ENCODE measurements around the gene RNU1-4.
"Not testable (repeated sequence)": the region's sequence is repeated elsewhere in the genome, so short reads cannot be mapped to it uniquely, and the experiment has no call there.

The RNU1-4 gene

DNA sequence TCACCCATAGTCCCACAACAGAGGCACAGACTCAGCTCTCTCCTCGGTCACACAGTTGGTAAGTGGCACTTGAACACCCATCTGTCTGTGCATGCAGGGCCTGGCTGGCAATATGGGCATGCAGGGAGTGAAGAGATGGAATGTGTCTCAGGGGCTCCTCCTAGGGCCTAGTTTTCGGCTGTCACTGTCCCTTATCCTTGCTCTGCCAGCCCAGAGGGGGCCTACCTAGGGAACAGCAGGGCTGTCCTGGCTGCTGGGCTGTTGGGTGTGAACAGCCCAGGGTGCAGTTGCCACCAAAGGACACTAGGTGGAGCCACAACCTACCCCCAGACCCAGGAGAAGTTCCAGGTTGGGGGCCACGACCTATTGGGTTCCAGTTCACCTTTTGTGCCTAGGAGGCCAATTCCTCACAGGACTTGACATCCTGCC, 30.6 kb upstream of the RNU1-4 start:
- DNase-seq, result peak in 1 of 2 donors; percentile 51

GRCh38 chr1:16710618-16711017, 29.7 kb upstream of the RNU1-4 start:
- DNase-seq, result not testable (repeated sequence)

GRCh38 chr1:16712131-16712530, 28.2 kb upstream of the RNU1-4 start:
- not testable (repeated sequence) for DNase-seq

GRCh38 chr1:16712582-16712981, 27.7 kb upstream of the RNU1-4 start:
- DNase-seq, result not testable (repeated sequence)

GRCh38 chr1:16712984-16713383, 27.3 kb upstream of the RNU1-4 start:
- not testable (repeated sequence) for DNase-seq

DNA sequence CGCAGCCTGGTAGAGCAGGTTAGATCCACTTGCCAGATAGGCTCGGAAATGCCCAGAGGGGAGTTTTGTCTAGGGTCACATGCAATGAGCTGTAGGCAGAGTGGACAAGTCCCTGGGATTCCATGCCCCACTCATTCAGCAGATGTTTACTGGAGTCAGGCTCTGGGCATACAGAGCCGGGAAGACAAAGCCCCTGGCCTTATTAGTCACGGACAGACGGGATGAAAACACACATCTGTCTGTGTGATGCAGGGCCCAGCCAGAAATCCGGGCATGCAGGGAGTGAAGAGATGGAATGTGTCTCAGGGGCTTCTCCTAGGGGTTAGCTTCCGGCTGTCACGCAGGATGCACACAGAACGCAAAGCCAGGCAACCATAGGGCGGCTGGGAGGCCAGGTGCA, 26.8 kb upstream of the RNU1-4 start:
- DNase-seq, result not testable (repeated sequence)

- no peak for DNase-seq
These were observed 23.5 kb upstream of the RNU1-4 start for GRCh38 chr1:16716691-16717335.

DNA sequence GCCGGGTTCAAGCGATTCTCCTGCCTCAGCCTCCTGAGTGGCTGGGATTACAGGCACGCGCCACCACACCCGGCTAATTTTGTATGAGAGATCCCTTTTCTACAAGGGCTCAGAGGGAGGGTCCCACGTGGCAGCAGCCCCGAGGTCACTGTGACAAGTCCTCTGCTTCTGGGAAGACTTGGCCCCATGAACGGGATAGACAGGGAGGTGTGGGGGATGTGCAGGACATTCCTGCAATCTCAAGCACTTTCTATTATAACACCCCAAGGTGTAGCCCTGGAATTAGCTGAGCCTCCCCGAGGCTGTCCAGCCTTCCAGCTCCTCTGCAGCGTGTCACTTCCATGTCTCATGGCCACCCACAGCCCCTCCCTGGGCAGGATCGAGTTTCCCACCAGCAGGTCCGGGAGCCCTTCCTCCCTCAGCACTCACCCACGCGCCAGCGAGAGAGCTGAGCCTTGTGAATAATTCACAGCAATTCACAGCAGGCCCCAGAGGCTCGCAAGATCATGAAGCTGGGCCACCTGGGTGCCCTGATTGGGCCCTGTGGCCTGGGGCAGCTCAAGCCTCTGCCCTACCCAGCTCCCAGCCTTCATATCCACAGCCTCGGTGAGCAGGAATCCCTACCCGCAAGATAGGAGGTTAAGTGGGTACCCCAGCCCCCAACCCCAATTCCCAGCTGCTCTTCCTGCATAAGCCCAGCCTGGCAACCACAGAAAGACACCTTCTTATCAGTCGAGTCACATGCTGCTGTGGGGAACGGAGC, 22.8 kb upstream of the RNU1-4 start:
- no peak for DNase-seq

- not testable (repeated sequence) for DNase-seq
These were observed 22.0 kb upstream of the RNU1-4 start for GRCh38 chr1:16718099-16718907.

DNA sequence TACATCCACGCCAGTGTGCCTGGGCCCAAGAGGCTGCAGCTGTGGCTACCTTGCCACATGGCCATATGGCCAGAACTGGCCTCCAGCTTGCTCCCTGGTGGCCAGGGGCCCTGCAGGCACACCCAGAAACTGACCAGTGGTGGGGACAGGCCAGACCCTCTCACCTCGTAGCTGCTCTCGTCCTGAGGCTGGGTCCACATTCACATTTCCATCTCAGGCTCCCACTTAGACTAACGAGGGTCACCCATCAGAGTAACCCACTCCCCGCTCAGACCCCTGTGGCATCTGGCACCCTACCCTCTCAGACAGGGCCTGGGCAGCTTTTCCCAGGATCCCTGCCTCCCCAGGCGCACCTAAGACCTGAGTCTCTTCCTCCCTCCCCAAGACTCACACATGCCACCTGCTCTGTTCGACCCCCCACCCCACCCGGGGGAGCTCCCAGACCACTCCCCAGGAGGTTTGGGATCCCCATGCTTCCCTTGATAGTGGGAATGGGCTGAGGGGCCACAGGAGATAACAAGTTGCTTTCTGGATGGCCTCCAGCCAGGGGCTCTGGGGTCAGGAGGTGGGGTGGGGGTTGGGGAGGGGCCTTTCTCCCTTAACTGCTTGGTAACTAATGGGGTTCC, 21.3 kb upstream of the RNU1-4 start:
- DNase-seq, result no peak

- DNase-seq, result no peak
These were observed 20.6 kb upstream of the RNU1-4 start for GRCh38 chr1:16719571-16720350.

GRCh38 chr1:16720351-16721223, 19.7 kb upstream of the RNU1-4 start:
- no peak for DNase-seq

DNA sequence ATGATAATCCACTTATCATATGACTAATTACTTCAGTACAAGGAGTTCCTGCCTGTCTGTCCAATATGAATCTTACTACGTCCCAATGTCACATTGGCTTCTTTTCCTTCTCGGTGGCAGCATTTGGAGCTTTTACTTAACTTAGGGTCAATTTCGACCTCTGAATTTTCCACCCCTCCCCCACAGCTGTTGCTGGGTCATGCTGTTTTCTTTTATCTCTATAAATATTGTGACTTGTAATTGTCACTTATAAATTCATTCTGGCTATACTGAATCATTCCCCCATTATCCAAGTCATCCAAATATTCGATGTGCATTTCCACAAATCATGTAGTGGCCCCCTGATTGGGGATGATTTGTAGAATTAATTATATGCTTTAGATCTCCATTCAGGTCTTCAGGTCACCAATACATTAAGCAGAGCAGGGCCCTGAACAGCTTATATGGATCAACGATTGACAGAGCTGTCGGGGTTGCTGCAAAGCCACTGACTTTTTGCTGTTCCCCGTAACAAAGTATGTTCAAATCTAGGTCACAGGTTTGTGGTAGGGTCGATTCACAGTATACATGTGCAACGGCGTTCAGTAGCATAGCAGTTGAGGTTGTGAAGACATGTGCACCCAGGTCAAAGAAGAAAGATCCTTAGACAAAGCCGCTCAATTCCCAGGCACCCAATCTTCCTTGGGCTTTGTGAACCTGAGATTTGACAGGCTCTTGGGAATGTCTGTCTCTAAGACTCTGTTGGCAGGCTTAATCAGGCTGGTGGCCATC, 18.3 kb upstream of the RNU1-4 start:
- no peak for DNase-seq

- DNase-seq, result no peak
These were observed 15.4 kb upstream of the RNU1-4 start for GRCh38 chr1:16724718-16725438.

- DNase-seq, result not testable (repeated sequence)
These were observed 14.7 kb upstream of the RNU1-4 start for GRCh38 chr1:16725439-16726245.

GRCh38 chr1:16727190-16728111, 12.9 kb upstream of the RNU1-4 start:
- DNase-seq, result peak; percentile 26 to 49

- DNase-seq, result not testable (repeated sequence)
These were observed 11.9 kb upstream of the RNU1-4 start for GRCh38 chr1:16728243-16728949.

All from activated CD4-positive, alpha-beta T cell treated with anti-CD3 and anti-CD28 coated beads for 4 hours (primary cell).